Smooth muscle cell (in vitro differentiated cells): ENCODE results near the gene SLC39A3. TPM values are rescaled to one million over a fixed set of nuclear protein-coding genes. Genes with fewer than 3 reads are reported as not detected.

Source experiments
- DNase-seq: peaks from one replicate; lab custom pipeline; 2025; ENCODE audit not compliant: unreplicated experiment; lab: John Stamatoyannopoulos, UW
- H2AFZ ChIP-seq: fragments of 200-600 bp; sonication (generic); 2 replicates; pipeline ENCODE4 v1.6.0; 2016; ENCODE audit warnings: antibody characterized with exemption, low read depth, mild to moderate bottlenecking
- H3F3A ChIP-seq: fragments of 200-600 bp; sonication (generic); 2 replicates; pipeline ENCODE4 v1.6.0; 2017; ENCODE audit warnings: antibody characterized with exemption, low read depth
- H3K27ac ChIP-seq: fragments of 200-600 bp; sonication (generic); 2 replicates; pipeline ENCODE4 v1.5.1; 2016; ENCODE audit warnings: low read depth, mild to moderate bottlenecking
- H3K27me3 ChIP-seq: fragments of 200-600 bp; sonication (generic); 2 replicates; pipeline ENCODE4 v1.6.1; 2016; ENCODE audit warnings: low read depth, mild to moderate bottlenecking
- H3K36me3 ChIP-seq: fragments of 200-600 bp; sonication (generic); 2 replicates; pipeline ENCODE4 v1.5.1; 2016; ENCODE audit warnings: low read depth
- H3K4me1 ChIP-seq: fragments of 200-600 bp; sonication (generic); 2 replicates; pipeline ENCODE4 v1.5.1; 2016; ENCODE audit warnings: low read depth
- H3K4me2 ChIP-seq: fragments of 200-600 bp; sonication (generic); 2 replicates; pipeline ENCODE4 v1.6.0; 2016; ENCODE audit warnings: mild to moderate bottlenecking
- H3K4me3 ChIP-seq: fragments of 200-600 bp; sonication (generic); 2 replicates; pipeline ENCODE4 v1.5.1; 2016; ENCODE audit warnings: mild to moderate bottlenecking
- H3K79me2 ChIP-seq: fragments of 200-600 bp; sonication (generic); 2 replicates; pipeline ENCODE4 v1.6.0; 2016; ENCODE audit warnings: low read depth, mild to moderate bottlenecking
- H3K9ac ChIP-seq: fragments of 200-600 bp; sonication (generic); 2 replicates; pipeline ENCODE4 v1.6.0; 2016; ENCODE audit warnings: low read depth
- H3K9me3 ChIP-seq: fragments of 200-600 bp; sonication (generic); replicated peaks from 2 replicates; pipeline ENCODE4 v1.5.1; 2016; ENCODE audit warnings: low read depth
- H4K20me1 ChIP-seq: fragments of 200-600 bp; sonication (generic); 2 replicates; pipeline ENCODE4 v1.6.0; 2016; ENCODE audit warnings: low read depth
- WGBS: methylation state at CpG from one replicate; pipeline ENCODE4 v1.1.7; 2016; ENCODE audit warnings: low lambda C conversion rate; 5-methylcytosine and 5-hydroxymethylcytosine counted together
- polyA plus RNA-seq: library from polyadenylated mRNA; unstranded; fragments of >200 nt; fragmentation: Nextera tagmentation; extraction: Ambion mirVana; gene quantifications from 2 replicates; pipeline ENCODE4 v1.2.1, GENCODE V29; 2016
- total RNA-seq: library from RNA; depleted of rRNA; stranded (reverse); fragments of >200 nt; gene quantifications from 2 replicates; pipeline ENCODE4 v1.2.3, GENCODE V29; 2014
- TF ChIP-seq, protein P1 (sequence below): fragments of 200-600 bp; sonication (generic); IDR thresholded peaks from 2 replicates; pipeline ENCODE4 v1.5.1; 2017; ENCODE audit warnings: borderline replicate concordance, mild to moderate bottlenecking, antibody characterized with exemption; ENCODE audit not compliant: insufficient read depth, poor library complexity, severe bottlenecking

Gene SLC39A3
- total and polyA plus RNA-seq, 2 experiments from 2014 or later = 24.2 to 46.1 TPM

DNA sequence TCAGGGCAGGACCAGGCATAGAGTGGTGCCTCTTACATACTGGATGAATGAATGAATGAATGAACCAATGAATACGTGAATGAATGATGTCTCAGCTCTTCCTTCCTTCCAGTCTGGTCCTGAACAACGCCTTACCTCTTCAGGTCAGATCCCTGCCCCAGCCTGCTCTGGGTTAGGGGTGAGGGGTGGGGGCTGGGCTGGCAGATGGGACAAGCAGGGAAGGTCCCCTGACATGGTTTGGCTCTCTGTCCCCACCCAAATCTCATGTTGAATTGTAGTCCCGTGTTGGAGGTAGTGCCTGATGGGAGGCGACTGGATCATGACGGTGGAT is 28.0 kb downstream of the SLC39A3 start:
- 84% methylated on average over 5 of the region's 5 CpGs for WGBS

DNA sequence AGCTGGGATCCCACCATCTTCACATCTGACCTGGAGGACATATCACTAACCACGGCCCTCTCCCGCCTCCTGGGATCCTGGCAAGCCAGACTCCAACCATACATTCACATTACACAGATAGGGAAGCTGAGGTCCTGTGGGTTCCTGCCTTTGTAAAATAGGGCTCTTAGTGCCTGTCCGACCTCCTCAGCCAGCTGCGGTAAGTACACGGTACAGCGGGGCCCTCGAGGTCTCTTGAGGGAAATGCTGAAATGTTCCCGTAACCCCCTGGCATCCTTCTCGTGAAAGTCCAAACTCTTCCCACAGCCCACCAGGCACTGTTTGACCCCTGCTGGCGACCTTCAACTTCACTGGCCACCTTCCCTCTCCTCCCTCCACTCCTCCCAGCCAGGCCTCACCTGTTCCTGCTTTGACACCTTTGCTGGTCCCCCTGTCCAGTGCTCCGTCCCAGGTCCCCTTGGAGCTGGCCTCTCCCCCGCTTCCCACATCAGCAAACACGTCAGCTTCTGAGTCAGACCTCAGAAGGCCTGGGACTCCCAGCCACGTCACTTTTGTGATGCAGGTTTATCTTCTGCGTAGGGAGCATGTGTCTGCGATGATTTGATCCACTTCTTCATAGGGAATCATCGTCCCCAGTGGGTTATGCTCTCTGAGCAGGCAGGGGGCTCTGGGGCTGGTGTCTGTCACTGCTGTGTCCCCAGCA is 28.5 kb downstream of the SLC39A3 start:
- H2AFZ ChIP-seq = no peak overlapping the region
- 62% methylated on average over 17 of the region's 17 CpGs for WGBS
- H3K79me2 ChIP-seq = no peaks in the 10 kb centered on the region
- TF ChIP-seq, protein P1, sequence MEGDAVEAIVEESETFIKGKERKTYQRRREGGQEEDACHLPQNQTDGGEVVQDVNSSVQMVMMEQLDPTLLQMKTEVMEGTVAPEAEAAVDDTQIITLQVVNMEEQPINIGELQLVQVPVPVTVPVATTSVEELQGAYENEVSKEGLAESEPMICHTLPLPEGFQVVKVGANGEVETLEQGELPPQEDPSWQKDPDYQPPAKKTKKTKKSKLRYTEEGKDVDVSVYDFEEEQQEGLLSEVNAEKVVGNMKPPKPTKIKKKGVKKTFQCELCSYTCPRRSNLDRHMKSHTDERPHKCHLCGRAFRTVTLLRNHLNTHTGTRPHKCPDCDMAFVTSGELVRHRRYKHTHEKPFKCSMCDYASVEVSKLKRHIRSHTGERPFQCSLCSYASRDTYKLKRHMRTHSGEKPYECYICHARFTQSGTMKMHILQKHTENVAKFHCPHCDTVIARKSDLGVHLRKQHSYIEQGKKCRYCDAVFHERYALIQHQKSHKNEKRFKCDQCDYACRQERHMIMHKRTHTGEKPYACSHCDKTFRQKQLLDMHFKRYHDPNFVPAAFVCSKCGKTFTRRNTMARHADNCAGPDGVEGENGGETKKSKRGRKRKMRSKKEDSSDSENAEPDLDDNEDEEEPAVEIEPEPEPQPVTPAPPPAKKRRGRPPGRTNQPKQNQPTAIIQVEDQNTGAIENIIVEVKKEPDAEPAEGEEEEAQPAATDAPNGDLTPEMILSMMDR = no peak
- no peaks in the 10 kb centered on the region for H3F3A ChIP-seq
- H3K27ac ChIP-seq = peak overlapping the region; percentile 83
- no peak overlapping the region for H3K4me3 ChIP-seq
- peaks cover 4% of the 10 kb centered on the region for H3K9me3 ChIP-seq
- no peaks in the 10 kb centered on the region for H4K20me1 ChIP-seq
- DNase-seq = no peak
- H3K36me3 ChIP-seq = no peaks in the 10 kb centered on the region
- H3K9ac ChIP-seq = peak overlapping the region; percentile 31
- no peaks in the 10 kb centered on the region for H3K27me3 ChIP-seq
- peak overlapping the region; percentile 47 for H3K4me2 ChIP-seq
- H3K4me1 ChIP-seq = no peaks in the 10 kb centered on the region

More for the DNA sequence above, 28.0 kb downstream of the SLC39A3 start:
- Histone ChIP-seq H4K20me1 (no peaks in the 10 kb centered on the region), H2AFZ (no peak overlapping the region), H3K4me2 (no peak overlapping the region), H3K9ac (no peak overlapping the region), H3K27ac (no peak overlapping the region), H3K27me3 (no peaks in the 10 kb centered on the region), H3K79me2 (no peaks in the 10 kb centered on the region), H3F3A (no peaks in the 10 kb centered on the region), H3K4me1 (no peaks in the 10 kb centered on the region), H3K9me3 (peaks cover 4% of the 10 kb centered on the region), H3K4me3 (no peak overlapping the region), H3K36me3 (no peaks in the 10 kb centered on the region)
- DNase-seq = no peak
- TF ChIP-seq, protein P1 = no peak

DNA sequence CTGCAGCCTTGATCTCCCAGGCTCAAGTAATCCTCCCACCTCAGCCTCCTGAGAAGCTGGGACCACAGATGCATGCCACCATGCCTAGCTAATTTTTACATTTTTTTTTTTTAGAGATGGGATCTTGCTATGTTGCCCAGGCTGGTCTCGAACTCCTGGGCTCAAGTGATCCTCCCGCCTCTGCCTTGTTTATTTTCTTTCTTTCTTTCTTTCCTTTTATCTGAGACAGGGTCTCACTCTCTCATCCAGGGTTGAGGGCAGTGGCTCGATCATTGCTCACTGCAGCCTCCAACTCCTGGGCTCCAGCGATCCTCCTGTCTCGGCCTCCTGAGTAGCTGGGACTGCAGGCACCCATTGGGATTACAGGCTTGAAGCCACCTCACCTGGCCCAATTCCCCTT is 33.6 kb downstream of the SLC39A3 start:
- no peaks in the 10 kb centered on the region for H3K4me1 ChIP-seq
- H4K20me1 ChIP-seq = no peaks in the 10 kb centered on the region
- no peak overlapping the region for H3K27ac ChIP-seq
- H3K79me2 ChIP-seq = no peaks in the 10 kb centered on the region
- no peaks in the 10 kb centered on the region for H3K9me3 ChIP-seq
- H3K36me3 ChIP-seq = no peaks in the 10 kb centered on the region
- H3K27me3 ChIP-seq = peaks cover 9% of the 10 kb centered on the region
- no peak overlapping the region for H3K9ac ChIP-seq
- no peak for DNase-seq
- no peak overlapping the region for H2AFZ ChIP-seq
- no peaks in the 10 kb centered on the region for H3F3A ChIP-seq
- H3K4me3 ChIP-seq = no peak overlapping the region
- WGBS = 98% methylated on average over 5 of the region's 5 CpGs
- TF ChIP-seq, protein P1 = no peak
- no peak overlapping the region for H3K4me2 ChIP-seq

DNA sequence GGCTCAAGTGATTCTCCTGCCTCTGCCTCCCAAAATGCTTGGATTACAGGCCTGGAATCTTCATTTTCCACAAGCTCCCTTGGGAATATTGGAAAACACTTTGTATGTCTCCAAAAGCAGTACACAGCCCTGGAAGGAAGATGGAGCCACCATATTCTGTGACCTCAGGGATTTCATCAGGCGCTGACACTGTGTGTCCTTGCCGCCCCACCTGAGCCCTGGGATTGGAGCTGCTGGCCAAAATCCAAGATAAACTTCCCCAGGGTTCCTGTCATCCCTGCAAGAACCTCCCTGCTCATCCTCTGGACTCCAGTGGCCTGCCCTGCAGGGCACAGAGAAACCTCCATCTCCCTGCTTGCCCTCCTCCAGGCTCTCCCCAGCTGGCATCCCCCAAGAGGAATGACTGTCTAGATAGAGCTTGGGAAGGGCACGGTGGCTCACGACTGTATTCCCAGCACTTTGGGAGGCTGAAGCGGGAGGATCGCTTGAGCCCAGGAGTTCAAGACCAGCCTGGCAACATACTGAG is 36.1 kb downstream of the SLC39A3 start:
- no peaks in the 10 kb centered on the region for H3K79me2 ChIP-seq
- no peaks in the 10 kb centered on the region for H4K20me1 ChIP-seq
- no peak overlapping the region for H3K4me3 ChIP-seq
- no peaks in the 10 kb centered on the region for H3K4me1 ChIP-seq
- H3K36me3 ChIP-seq = no peaks in the 10 kb centered on the region
- no peak overlapping the region for H2AFZ ChIP-seq
- 93% methylated on average over 6 of the region's 6 CpGs for WGBS
- H3F3A ChIP-seq = peaks cover 8% of the 10 kb centered on the region
- no peak overlapping the region for H3K27ac ChIP-seq
- H3K9ac ChIP-seq = no peak overlapping the region
- TF ChIP-seq, protein P1 = no peak
- H3K4me2 ChIP-seq = no peak overlapping the region
- H3K9me3 ChIP-seq = no peaks in the 10 kb centered on the region
- no peak for DNase-seq
- peaks cover 9% of the 10 kb centered on the region for H3K27me3 ChIP-seq
